Lower leg skin (tissue), 3 donors: ENCODE results near the gene SERPINB7.

Experiments
- POLR2A ChIP-seq, 2 donors: fragments of 450-650 bp; IDR thresholded peaks; one replicate each; pipeline ENCODE4 v1.6.1; 2016 to 2017; ENCODE audit warnings: antibody characterized with exemption in 2 of 2, mild to moderate bottlenecking in 1 of 2, moderate library complexity in 1 of 2
- TF ChIP-seq, protein P1 (sequence below), 3 donors: fragments of 450-650 bp; IDR thresholded peaks; one replicate each; pipeline ENCODE4 v1.5.1; 2016; ENCODE audit warnings: antibody characterized with exemption in 3 of 3, mild to moderate bottlenecking in 3 of 3, moderate library complexity in 2 of 3

DNA sequence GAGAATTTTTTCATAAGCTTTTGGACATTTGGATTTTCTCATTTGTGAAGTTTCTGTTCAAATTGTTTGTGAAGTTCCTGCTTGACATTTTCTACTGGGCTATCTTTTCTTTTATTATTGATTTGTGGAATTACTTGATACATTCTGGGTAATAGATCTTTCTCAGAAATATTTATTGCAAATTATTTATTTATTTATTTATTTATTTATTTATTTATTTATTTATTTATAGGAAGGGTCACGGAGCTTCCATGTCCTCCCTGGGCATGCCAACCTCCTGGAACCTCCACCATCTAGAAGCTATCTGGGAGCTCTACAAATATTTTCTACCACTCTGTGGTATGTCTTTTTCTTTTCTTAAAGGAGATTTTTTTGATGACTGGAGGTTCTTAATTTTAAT lies 25.7 kb upstream of the SERPINB7 start:
- TF ChIP-seq, protein P1, sequence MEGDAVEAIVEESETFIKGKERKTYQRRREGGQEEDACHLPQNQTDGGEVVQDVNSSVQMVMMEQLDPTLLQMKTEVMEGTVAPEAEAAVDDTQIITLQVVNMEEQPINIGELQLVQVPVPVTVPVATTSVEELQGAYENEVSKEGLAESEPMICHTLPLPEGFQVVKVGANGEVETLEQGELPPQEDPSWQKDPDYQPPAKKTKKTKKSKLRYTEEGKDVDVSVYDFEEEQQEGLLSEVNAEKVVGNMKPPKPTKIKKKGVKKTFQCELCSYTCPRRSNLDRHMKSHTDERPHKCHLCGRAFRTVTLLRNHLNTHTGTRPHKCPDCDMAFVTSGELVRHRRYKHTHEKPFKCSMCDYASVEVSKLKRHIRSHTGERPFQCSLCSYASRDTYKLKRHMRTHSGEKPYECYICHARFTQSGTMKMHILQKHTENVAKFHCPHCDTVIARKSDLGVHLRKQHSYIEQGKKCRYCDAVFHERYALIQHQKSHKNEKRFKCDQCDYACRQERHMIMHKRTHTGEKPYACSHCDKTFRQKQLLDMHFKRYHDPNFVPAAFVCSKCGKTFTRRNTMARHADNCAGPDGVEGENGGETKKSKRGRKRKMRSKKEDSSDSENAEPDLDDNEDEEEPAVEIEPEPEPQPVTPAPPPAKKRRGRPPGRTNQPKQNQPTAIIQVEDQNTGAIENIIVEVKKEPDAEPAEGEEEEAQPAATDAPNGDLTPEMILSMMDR (IDR thresholded peaks at IDR 0.05), result no peak
- no peak for TF ChIP-seq POLR2A (IDR thresholded peaks at IDR 0.05)
